ENCODE data around the gene SLC6A4.

SLC6A4 gene

GRCh38 chr17:30235386-30236296, at the start of gene SLC6A4:
TSS of gene SLC6A4 (minus strand) at chr17:30235697. CDS start at chr17:30221958, 13,739 bp downstream.
- peak within 1 kb of the TSS; percentile 41 to 71 for H3K4me3 ChIP-seq (ENCODE audit: low read length in 2 of 2)
- H3K9me3 ChIP-seq (ENCODE audit: control insufficient read depth in 2 of 2, low read length in 2 of 2), result no peaks in the 10 kb centered on the region
- H3K36me3 ChIP-seq (ENCODE audit: control insufficient read depth in 2 of 2, insufficient read depth in 2 of 2, low read length in 2 of 2), result no peaks in the 10 kb centered on the region
- no peak within 1 kb of the TSS for H3K27ac ChIP-seq (ENCODE audit: low read length)
- peaks cover 30% of the 10 kb centered on the region for H3K4me1 ChIP-seq (ENCODE audit: control insufficient read depth, insufficient read depth, low read length)
- peaks cover 44 to 53% of the 10 kb centered on the region in 2 donors for H3K27me3 ChIP-seq (ENCODE audit: control insufficient read depth in 1 of 2, insufficient read depth in 2 of 2, low read length in 2 of 2)
- H3K9ac ChIP-seq (ENCODE audit: low read length in 2 of 2), result no peak within 1 kb of the TSS

GRCh38 chr17:30279156-30279555, 43.7 kb upstream of the SLC6A4 start:
- Histone ChIP-seq H3K9ac (ENCODE audit: low read length in 2 of 2) (no peak overlapping the region), H3K36me3 (ENCODE audit: control insufficient read depth in 2 of 2, insufficient read depth in 2 of 2, low read length in 2 of 2) (peaks cover 16 to 19% of the 10 kb centered on the region in 2 donors)

GRCh38 chr17:30278032-30278431, 42.5 kb upstream of the SLC6A4 start:
- Histone ChIP-seq H3K27me3 (ENCODE audit: control insufficient read depth in 1 of 2, insufficient read depth in 2 of 2, low read length in 2 of 2) (no peaks in the 10 kb centered on the region), H3K9me3 (ENCODE audit: control insufficient read depth in 2 of 2, low read length in 2 of 2) (no peaks in the 10 kb centered on the region), H3K4me1 (ENCODE audit: control insufficient read depth, insufficient read depth, low read length) (no peaks in the 10 kb centered on the region), H3K36me3 (ENCODE audit: control insufficient read depth in 2 of 2, insufficient read depth in 2 of 2, low read length in 2 of 2) (peaks cover 22 to 25% of the 10 kb centered on the region in 2 donors), H3K9ac (ENCODE audit: low read length in 2 of 2) (no peak overlapping the region), H3K4me3 (ENCODE audit: low read length in 2 of 2) (no peak overlapping the region), H3K27ac (ENCODE audit: low read length) (no peak overlapping the region)

More at GRCh38 chr17:30279156-30279555, 43.7 kb upstream of the SLC6A4 start:
- no peak overlapping the region for H3K4me3 ChIP-seq (ENCODE audit: low read length in 2 of 2)
- no peaks in the 10 kb centered on the region for H3K9me3 ChIP-seq (ENCODE audit: control insufficient read depth in 2 of 2, low read length in 2 of 2)
- no peak overlapping the region for H3K27ac ChIP-seq (ENCODE audit: low read length)
- H3K4me1 ChIP-seq (ENCODE audit: control insufficient read depth, insufficient read depth, low read length), result no peaks in the 10 kb centered on the region
- no peaks in the 10 kb centered on the region for H3K27me3 ChIP-seq (ENCODE audit: control insufficient read depth in 1 of 2, insufficient read depth in 2 of 2, low read length in 2 of 2)

GRCh38 chr17:30275911-30276310, 40.4 kb upstream of the SLC6A4 start:
- Histone ChIP-seq H3K27ac (ENCODE audit: low read length) (no peak overlapping the region), H3K4me1 (ENCODE audit: control insufficient read depth, insufficient read depth, low read length) (no peaks in the 10 kb centered on the region), H3K36me3 (ENCODE audit: control insufficient read depth in 2 of 2, insufficient read depth in 2 of 2, low read length in 2 of 2) (peaks cover 29 to 37% of the 10 kb centered on the region in 2 donors), H3K9me3 (ENCODE audit: control insufficient read depth in 2 of 2, low read length in 2 of 2) (no peaks in the 10 kb centered on the region), H3K9ac (ENCODE audit: low read length in 2 of 2) (no peak overlapping the region), H3K27me3 (ENCODE audit: control insufficient read depth in 1 of 2, insufficient read depth in 2 of 2, low read length in 2 of 2) (no peaks in the 10 kb centered on the region), H3K4me3 (ENCODE audit: low read length in 2 of 2) (no peak overlapping the region)

GRCh38 chr17:30274887-30275286, 39.4 kb upstream of the SLC6A4 start:
- Histone ChIP-seq H3K4me1 (ENCODE audit: control insufficient read depth, insufficient read depth, low read length) (no peaks in the 10 kb centered on the region), H3K4me3 (ENCODE audit: low read length in 2 of 2) (no peak overlapping the region), H3K9me3 (ENCODE audit: control insufficient read depth in 2 of 2, low read length in 2 of 2) (no peaks in the 10 kb centered on the region), H3K27me3 (ENCODE audit: control insufficient read depth in 1 of 2, insufficient read depth in 2 of 2, low read length in 2 of 2) (no peaks in the 10 kb centered on the region), H3K36me3 (ENCODE audit: control insufficient read depth in 2 of 2, insufficient read depth in 2 of 2, low read length in 2 of 2) (peaks cover 26 to 38% of the 10 kb centered on the region in 2 donors), H3K9ac (ENCODE audit: low read length in 2 of 2) (no peak overlapping the region), H3K27ac (ENCODE audit: low read length) (no peak overlapping the region)

GRCh38 chr17:30273373-30273772, 37.9 kb upstream of the SLC6A4 start:
- H3K4me3 ChIP-seq (ENCODE audit: low read length in 2 of 2), result no peak overlapping the region
- H3K36me3 ChIP-seq (ENCODE audit: control insufficient read depth in 2 of 2, insufficient read depth in 2 of 2, low read length in 2 of 2), result peaks cover 28 to 38% of the 10 kb centered on the region in 2 donors
- no peaks in the 10 kb centered on the region for H3K27me3 ChIP-seq (ENCODE audit: control insufficient read depth in 1 of 2, insufficient read depth in 2 of 2, low read length in 2 of 2)
- no peaks in the 10 kb centered on the region for H3K4me1 ChIP-seq (ENCODE audit: control insufficient read depth, insufficient read depth, low read length)
- no peaks in the 10 kb centered on the region for H3K9me3 ChIP-seq (ENCODE audit: control insufficient read depth in 2 of 2, low read length in 2 of 2)
- no peak overlapping the region for H3K9ac ChIP-seq (ENCODE audit: low read length in 2 of 2)
- no peak overlapping the region for H3K27ac ChIP-seq (ENCODE audit: low read length)

- no peaks in the 10 kb centered on the region for H3K4me1 ChIP-seq (ENCODE audit: control insufficient read depth, insufficient read depth, low read length)
- H3K36me3 ChIP-seq (ENCODE audit: control insufficient read depth in 2 of 2, insufficient read depth in 2 of 2, low read length in 2 of 2), result peaks cover 33 to 36% of the 10 kb centered on the region in 2 donors
- H3K4me3 ChIP-seq (ENCODE audit: low read length in 2 of 2), result no peak overlapping the region
- no peak overlapping the region for H3K27ac ChIP-seq (ENCODE audit: low read length)
- H3K27me3 ChIP-seq (ENCODE audit: control insufficient read depth in 1 of 2, insufficient read depth in 2 of 2, low read length in 2 of 2), result no peaks in the 10 kb centered on the region
- H3K9me3 ChIP-seq (ENCODE audit: control insufficient read depth in 2 of 2, low read length in 2 of 2), result no peaks in the 10 kb centered on the region
- H3K9ac ChIP-seq (ENCODE audit: low read length in 2 of 2), result no peak overlapping the region
Observed at GRCh38 chr17:30271102-30271501, 35.6 kb upstream of the SLC6A4 start.

- H3K4me3 ChIP-seq (ENCODE audit: low read length in 2 of 2), result no peak overlapping the region
- no peak overlapping the region for H3K27ac ChIP-seq (ENCODE audit: low read length)
- H3K9me3 ChIP-seq (ENCODE audit: control insufficient read depth in 2 of 2, low read length in 2 of 2), result no peaks in the 10 kb centered on the region
- peaks cover 29 to 35% of the 10 kb centered on the region in 2 donors for H3K36me3 ChIP-seq (ENCODE audit: control insufficient read depth in 2 of 2, insufficient read depth in 2 of 2, low read length in 2 of 2)
- no peaks in the 10 kb centered on the region for H3K4me1 ChIP-seq (ENCODE audit: control insufficient read depth, insufficient read depth, low read length)
- no peaks in the 10 kb centered on the region for H3K27me3 ChIP-seq (ENCODE audit: control insufficient read depth in 1 of 2, insufficient read depth in 2 of 2, low read length in 2 of 2)
- H3K9ac ChIP-seq (ENCODE audit: low read length in 2 of 2), result no peak overlapping the region
Observed at GRCh38 chr17:30267625-30268024, 32.1 kb upstream of the SLC6A4 start.

GRCh38 chr17:30263552-30264333, 28.2 kb upstream of the SLC6A4 start:
- Histone ChIP-seq H3K4me1 (ENCODE audit: control insufficient read depth, insufficient read depth, low read length) (no peaks in the 10 kb centered on the region), H3K27ac (ENCODE audit: low read length) (no peak overlapping the region), H3K36me3 (ENCODE audit: control insufficient read depth in 2 of 2, insufficient read depth in 2 of 2, low read length in 2 of 2) (peaks cover 18 to 20% of the 10 kb centered on the region in 2 donors), H3K27me3 (ENCODE audit: control insufficient read depth in 1 of 2, insufficient read depth in 2 of 2, low read length in 2 of 2) (no peaks in the 10 kb centered on the region), H3K9me3 (ENCODE audit: control insufficient read depth in 2 of 2, low read length in 2 of 2) (no peaks in the 10 kb centered on the region), H3K4me3 (ENCODE audit: low read length in 2 of 2) (no peak overlapping the region), H3K9ac (ENCODE audit: low read length in 2 of 2) (no peak overlapping the region)

GRCh38 chr17:30256756-30257506, 21.4 kb upstream of the SLC6A4 start:
- H3K36me3 ChIP-seq (ENCODE audit: control insufficient read depth in 2 of 2, insufficient read depth in 2 of 2, low read length in 2 of 2), result peaks cover 20 to 21% of the 10 kb centered on the region in 2 donors
- no peaks in the 10 kb centered on the region for H3K9me3 ChIP-seq (ENCODE audit: control insufficient read depth in 2 of 2, low read length in 2 of 2)
- H3K4me3 ChIP-seq (ENCODE audit: low read length in 2 of 2), result no peak overlapping the region
- no peaks in the 10 kb centered on the region for H3K4me1 ChIP-seq (ENCODE audit: control insufficient read depth, insufficient read depth, low read length)
- no peaks in the 10 kb centered on the region for H3K27me3 ChIP-seq (ENCODE audit: control insufficient read depth in 1 of 2, insufficient read depth in 2 of 2, low read length in 2 of 2)
- no peak overlapping the region for H3K9ac ChIP-seq (ENCODE audit: low read length in 2 of 2)
- no peak overlapping the region for H3K27ac ChIP-seq (ENCODE audit: low read length)
